Neural cell (in vitro differentiated cells): ENCODE results near the gene NEBL. TPM values are rescaled to one million over a fixed set of nuclear protein-coding genes. Genes with fewer than 3 reads are reported as not detected.

Experiments
- H2AFZ ChIP-seq: fragments of 200-600, 300-800 bp; sonication (generic), shearing (Covaris generic); 2 replicates; pipeline ENCODE4 v1.6.0; 2014; ENCODE audit warnings: low read depth, mild to moderate bottlenecking, antibody characterized with exemption, low read length, moderate library complexity
- H3F3A ChIP-seq: fragments of 200-600 bp; shearing (Covaris generic); 2 replicates; pipeline ENCODE4 v1.6.1; 2016; ENCODE audit warnings: mild to moderate bottlenecking, moderate library complexity, mixed read lengths, antibody characterized with exemption, low read length; ENCODE audit not compliant: insufficient read depth, poor library complexity, severe bottlenecking
- H3K27ac ChIP-seq: fragments of 200-600, 300-800 bp; sonication (generic), shearing (Covaris generic); 2 replicates; pipeline ENCODE4 v1.5.1; 2014; ENCODE audit warnings: mild to moderate bottlenecking, low read length, moderate library complexity
- H3K27me3 ChIP-seq: fragments of 300-800, 200-600 bp; sonication (generic), shearing (Covaris generic); 2 replicates; pipeline ENCODE4 v1.6.0; 2014; ENCODE audit warnings: mild to moderate bottlenecking, low read depth, low read length, moderate library complexity; ENCODE audit not compliant: insufficient read depth
- H3K36me3 ChIP-seq: fragments of 300-800, 200-600 bp; sonication (generic), shearing (Covaris generic); 2 replicates; pipeline ENCODE4 v1.5.1; 2014; ENCODE audit warnings: mild to moderate bottlenecking, antibody characterized with exemption, low read length, moderate library complexity; ENCODE audit not compliant: insufficient read depth
- H3K4me2 ChIP-seq: fragments of 300-800, 200-600 bp; sonication (generic), shearing (Covaris generic); 2 replicates; pipeline ENCODE4 v1.6.0; 2014; ENCODE audit warnings: mild to moderate bottlenecking, low read length
- H3K4me3 ChIP-seq: fragments of 300-800, 200-600 bp; sonication (generic), shearing (Covaris generic); 2 replicates; pipeline ENCODE4 v1.5.1; 2014; ENCODE audit warnings: mild to moderate bottlenecking, low read length, moderate library complexity
- H3K79me2 ChIP-seq: fragments of 200-600 bp; shearing (Covaris generic); replicated peaks from 2 replicates; pipeline ENCODE4 v1.6.0; 2014; ENCODE audit warnings: mild to moderate bottlenecking, low read length, moderate library complexity; ENCODE audit not compliant: insufficient read depth
- H3K9ac ChIP-seq: fragments of 300-800, 200-600 bp; sonication (generic), shearing (Covaris generic); 2 replicates; pipeline ENCODE4 v1.6.1; 2016; ENCODE audit warnings: mild to moderate bottlenecking, low read length, mixed read lengths
- H3K9me2 ChIP-seq: fragments of 200-600 bp; shearing (Covaris generic); 2 replicates; pipeline ENCODE4 v1.6.1; 2016; ENCODE audit warnings: mild to moderate bottlenecking, low read length, mixed read lengths; ENCODE audit not compliant: insufficient read depth
- H3K9me3 ChIP-seq: fragments of 200-600, 300-800 bp; sonication (generic), shearing (Covaris generic); 2 replicates; pipeline ENCODE4 v1.6.1; 2016; ENCODE audit warnings: mild to moderate bottlenecking, mixed run types, low read length, moderate library complexity, mixed read lengths
- H4K20me1 ChIP-seq: fragments of 200-600 bp; shearing (Covaris generic); 2 replicates; pipeline ENCODE4 v1.6.1; 2016; ENCODE audit warnings: mild to moderate bottlenecking, mixed run types; ENCODE audit not compliant: insufficient read depth
- EP300 ChIP-seq: fragments of 450-650 bp; conservative IDR thresholded peaks from 2 replicates; pipeline ENCODE4 v1.6.1; 2014; ENCODE audit warnings: antibody characterized with exemption, mild to moderate bottlenecking, moderate library complexity; ENCODE audit not compliant: poor library complexity, severe bottlenecking
- EZH2 ChIP-seq: fragments of 200-600, 300-800 bp; shearing (Covaris generic), sonication (generic); IDR thresholded peaks from 2 replicates; pipeline ENCODE4 v1.6.1; 2014; ENCODE audit warnings: antibody characterized with exemption, low read length, borderline replicate concordance, mild to moderate bottlenecking; ENCODE audit not compliant: insufficient read depth, poor library complexity, severe bottlenecking
- MXI1 ChIP-seq: fragments of 450-650 bp; conservative IDR thresholded peaks from 2 replicates; pipeline ENCODE4 v1.6.1; 2014; ENCODE audit warnings: antibody characterized with exemption, mild to moderate bottlenecking; ENCODE audit not compliant: poor library complexity, severe bottlenecking
- POLR2AphosphoS5 ChIP-seq: IDR thresholded peaks from 2 replicates; pipeline ENCODE4 v1.6.1; 2012
- RAD21 ChIP-seq: fragments of 450-650 bp; conservative IDR thresholded peaks from 2 replicates; pipeline ENCODE4 v1.6.1; 2014; ENCODE audit warnings: antibody characterized with exemption, mild to moderate bottlenecking, moderate library complexity
- SMC3 ChIP-seq: fragments of 450-650 bp; conservative IDR thresholded peaks from 2 replicates; pipeline ENCODE4 v1.6.1; 2014; ENCODE audit warnings: antibody characterized with exemption, mild to moderate bottlenecking, moderate library complexity; ENCODE audit not compliant: poor library complexity
- TAF1 ChIP-seq: IDR thresholded peaks from 2 replicates; pipeline ENCODE4 v1.6.1; 2012; ENCODE audit warnings: low read depth
- polyA plus RNA-seq: library from polyadenylated mRNA; depleted of rRNA; stranded (reverse); fragments of >200 nt; gene quantifications from 2 replicates; pipeline ENCODE4 v1.2.3, GENCODE V29; 2014
- TF ChIP-seq, protein P1 (sequence below): fragments of 450-650 bp; IDR thresholded peaks from 2 replicates; pipeline ENCODE4 v1.5.1; 2014; ENCODE audit warnings: antibody characterized with exemption, mild to moderate bottlenecking, moderate library complexity; ENCODE audit not compliant: poor library complexity, severe bottlenecking
- TF ChIP-seq, protein P2 (sequence below): IDR thresholded peaks from 2 replicates; pipeline ENCODE4 v1.6.1; 2012; ENCODE audit warnings: borderline replicate concordance

Gene NEBL
- polyA plus RNA-seq, 1 donor from 2014 or later = 16.3 TPM

- H3K9ac ChIP-seq = no peak overlapping the region
- H3K27ac ChIP-seq = no peak overlapping the region
- no peak overlapping the region for H3K4me3 ChIP-seq
- no peak overlapping the region for H3K4me2 ChIP-seq
- no peak overlapping the region for H2AFZ ChIP-seq
- H3F3A ChIP-seq = no peaks in the 10 kb centered on the region
- no peaks in the 10 kb centered on the region for H3K27me3 ChIP-seq
- TF ChIP-seq, protein P1, sequence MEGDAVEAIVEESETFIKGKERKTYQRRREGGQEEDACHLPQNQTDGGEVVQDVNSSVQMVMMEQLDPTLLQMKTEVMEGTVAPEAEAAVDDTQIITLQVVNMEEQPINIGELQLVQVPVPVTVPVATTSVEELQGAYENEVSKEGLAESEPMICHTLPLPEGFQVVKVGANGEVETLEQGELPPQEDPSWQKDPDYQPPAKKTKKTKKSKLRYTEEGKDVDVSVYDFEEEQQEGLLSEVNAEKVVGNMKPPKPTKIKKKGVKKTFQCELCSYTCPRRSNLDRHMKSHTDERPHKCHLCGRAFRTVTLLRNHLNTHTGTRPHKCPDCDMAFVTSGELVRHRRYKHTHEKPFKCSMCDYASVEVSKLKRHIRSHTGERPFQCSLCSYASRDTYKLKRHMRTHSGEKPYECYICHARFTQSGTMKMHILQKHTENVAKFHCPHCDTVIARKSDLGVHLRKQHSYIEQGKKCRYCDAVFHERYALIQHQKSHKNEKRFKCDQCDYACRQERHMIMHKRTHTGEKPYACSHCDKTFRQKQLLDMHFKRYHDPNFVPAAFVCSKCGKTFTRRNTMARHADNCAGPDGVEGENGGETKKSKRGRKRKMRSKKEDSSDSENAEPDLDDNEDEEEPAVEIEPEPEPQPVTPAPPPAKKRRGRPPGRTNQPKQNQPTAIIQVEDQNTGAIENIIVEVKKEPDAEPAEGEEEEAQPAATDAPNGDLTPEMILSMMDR = no peak
- TF ChIP-seq SMC3 = no peak
- no peak for TF ChIP-seq RAD21
- TF ChIP-seq TAF1 = no peak
- TF ChIP-seq EZH2 = no peak
- H4K20me1 ChIP-seq = no peaks in the 10 kb centered on the region
- no peaks in the 10 kb centered on the region for H3K79me2 ChIP-seq
- H3K9me2 ChIP-seq = no peaks in the 10 kb centered on the region
- no peaks in the 10 kb centered on the region for H3K9me3 ChIP-seq
- H3K36me3 ChIP-seq = no peaks in the 10 kb centered on the region
These were observed 126.1 kb downstream of the NEBL start for GRCh38 chr10:20771051-20771450.

DNA sequence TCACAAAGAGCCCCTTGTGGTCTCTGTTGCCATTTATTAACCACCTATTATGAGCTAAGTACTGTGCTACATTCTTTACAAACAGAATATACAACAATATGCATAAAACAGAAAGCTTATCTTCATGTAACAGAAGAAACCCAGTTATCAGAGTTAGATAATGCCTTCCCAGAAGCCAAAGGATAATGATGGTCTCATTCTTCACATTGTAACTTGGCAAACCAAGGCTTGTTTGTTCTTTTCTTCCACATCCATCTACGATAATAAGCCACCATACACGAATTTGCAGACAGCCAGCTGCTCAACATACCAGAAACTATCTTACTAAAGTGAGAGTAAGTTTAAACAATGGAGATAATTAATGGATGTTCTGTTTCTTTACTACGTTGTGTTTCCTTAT is 127.6 kb downstream of the NEBL start:
- H3K9ac ChIP-seq = no peak overlapping the region

More for the DNA sequence above, 127.6 kb downstream of the NEBL start:
- H3K27me3 ChIP-seq = no peaks in the 10 kb centered on the region
- no peaks in the 10 kb centered on the region for H4K20me1 ChIP-seq
- H3F3A ChIP-seq = no peaks in the 10 kb centered on the region
- no peak overlapping the region for H3K4me3 ChIP-seq
- H3K27ac ChIP-seq = no peak overlapping the region
- H3K36me3 ChIP-seq = no peaks in the 10 kb centered on the region
- H3K4me2 ChIP-seq = no peak overlapping the region
- no peaks in the 10 kb centered on the region for H3K9me3 ChIP-seq
- TF ChIP-seq SMC3 (no peak), MXI1 (no peak), EZH2 (no peak), TAF1 (no peak), EP300 (no peak), POLR2AphosphoS5 (no peak), RAD21 (no peak)
- TF ChIP-seq, protein P2, sequence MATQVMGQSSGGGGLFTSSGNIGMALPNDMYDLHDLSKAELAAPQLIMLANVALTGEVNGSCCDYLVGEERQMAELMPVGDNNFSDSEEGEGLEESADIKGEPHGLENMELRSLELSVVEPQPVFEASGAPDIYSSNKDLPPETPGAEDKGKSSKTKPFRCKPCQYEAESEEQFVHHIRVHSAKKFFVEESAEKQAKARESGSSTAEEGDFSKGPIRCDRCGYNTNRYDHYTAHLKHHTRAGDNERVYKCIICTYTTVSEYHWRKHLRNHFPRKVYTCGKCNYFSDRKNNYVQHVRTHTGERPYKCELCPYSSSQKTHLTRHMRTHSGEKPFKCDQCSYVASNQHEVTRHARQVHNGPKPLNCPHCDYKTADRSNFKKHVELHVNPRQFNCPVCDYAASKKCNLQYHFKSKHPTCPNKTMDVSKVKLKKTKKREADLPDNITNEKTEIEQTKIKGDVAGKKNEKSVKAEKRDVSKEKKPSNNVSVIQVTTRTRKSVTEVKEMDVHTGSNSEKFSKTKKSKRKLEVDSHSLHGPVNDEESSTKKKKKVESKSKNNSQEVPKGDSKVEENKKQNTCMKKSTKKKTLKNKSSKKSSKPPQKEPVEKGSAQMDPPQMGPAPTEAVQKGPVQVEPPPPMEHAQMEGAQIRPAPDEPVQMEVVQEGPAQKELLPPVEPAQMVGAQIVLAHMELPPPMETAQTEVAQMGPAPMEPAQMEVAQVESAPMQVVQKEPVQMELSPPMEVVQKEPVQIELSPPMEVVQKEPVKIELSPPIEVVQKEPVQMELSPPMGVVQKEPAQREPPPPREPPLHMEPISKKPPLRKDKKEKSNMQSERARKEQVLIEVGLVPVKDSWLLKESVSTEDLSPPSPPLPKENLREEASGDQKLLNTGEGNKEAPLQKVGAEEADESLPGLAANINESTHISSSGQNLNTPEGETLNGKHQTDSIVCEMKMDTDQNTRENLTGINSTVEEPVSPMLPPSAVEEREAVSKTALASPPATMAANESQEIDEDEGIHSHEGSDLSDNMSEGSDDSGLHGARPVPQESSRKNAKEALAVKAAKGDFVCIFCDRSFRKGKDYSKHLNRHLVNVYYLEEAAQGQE = no peak
- TF ChIP-seq, protein P1 = no peak
- no peak overlapping the region for H2AFZ ChIP-seq
- no peaks in the 10 kb centered on the region for H3K9me2 ChIP-seq
- H3K79me2 ChIP-seq = no peaks in the 10 kb centered on the region
